ENCODE data around the gene CNOT10. TPM values are rescaled to one million over a fixed set of nuclear protein-coding genes. Genes with fewer than 3 reads are reported as not detected.

CNOT10 gene
- total RNA-seq, 1 donor from 2014 or later = 74.4 TPM

- no peak overlapping the region for H3K27ac Mint-ChIP-seq
- no peaks in the 10 kb centered on the region for H3K9me3 Mint-ChIP-seq
- H3K4me3 Mint-ChIP-seq = no peak overlapping the region
- peaks cover 5% of the 10 kb centered on the region for H3K36me3 Mint-ChIP-seq (ENCODE audit: low read depth)
- DNase-seq = no peak
- intact Hi-C loops (cut with micrococcal nuclease) = no loop called here
- H3K4me1 Mint-ChIP-seq = peaks cover 12% of the 10 kb centered on the region
- H3K27me3 Mint-ChIP-seq = peaks cover 53% of the 10 kb centered on the region
Measured at GRCh38 chr3:32820430-32820829, 135.4 kb downstream of the CNOT10 start.

GRCh38 chr3:32820971-32821685, 136.1 kb downstream of the CNOT10 start:
- Mint-ChIP-seq H3K27me3 (peaks cover 46% of the 10 kb centered on the region), H3K9me3 (no peaks in the 10 kb centered on the region), H3K36me3 (ENCODE audit: low read depth) (peaks cover 5% of the 10 kb centered on the region), H3K27ac (no peak overlapping the region), H3K4me1 (peaks cover 12% of the 10 kb centered on the region), H3K4me3 (no peak overlapping the region)
- no peak for DNase-seq
- intact Hi-C loops (cut with micrococcal nuclease) = no loop called here

GRCh38 chr3:32821686-32822296, 136.8 kb downstream of the CNOT10 start:
- Mint-ChIP-seq H3K36me3 (ENCODE audit: low read depth) (peaks cover 5% of the 10 kb centered on the region), H3K27me3 (peaks cover 40% of the 10 kb centered on the region), H3K4me1 (peaks cover 11% of the 10 kb centered on the region), H3K9me3 (no peaks in the 10 kb centered on the region), H3K4me3 (no peak overlapping the region), H3K27ac (no peak overlapping the region)
- intact Hi-C loops (cut with micrococcal nuclease) = no loop called here
- DNase-seq = no peak

GRCh38 chr3:32822609-32823498, 137.9 kb downstream of the CNOT10 start:
- no peak for DNase-seq
- Mint-ChIP-seq H3K27me3 (peaks cover 39% of the 10 kb centered on the region), H3K9me3 (no peaks in the 10 kb centered on the region), H3K36me3 (ENCODE audit: low read depth) (peaks cover 5% of the 10 kb centered on the region), H3K27ac (no peak overlapping the region), H3K4me3 (no peak overlapping the region), H3K4me1 (peaks cover 6% of the 10 kb centered on the region)
- intact Hi-C loops (cut with micrococcal nuclease) = no loop called here

Other genes starting within 250 kb of the CNOT10 start
- 79.3 and 79.6 TPM in 2 replicates for gene CMTM6, start 182.3 kb upstream of the CNOT10 start, total RNA-seq
- gene DYNC1LI1, start 114.3 kb upstream of the CNOT10 start, total RNA-seq = 35.4 and 40.1 TPM in 2 replicates
- gene TRIM71, start 132.8 kb downstream of the CNOT10 start, total RNA-seq = 0.05 and 0.07 TPM in 2 replicates